ENCODE measurements around the gene UTP18.

UTP18 gene

GRCh38 chr17:51238255-51238887 lies 22.0 kb upstream of the UTP18 start:
- H3K4me3 ChIP-seq (ENCODE audit: low read depth, low read length), result no peak overlapping the region
- no peaks in the 10 kb centered on the region for H3K4me1 ChIP-seq (ENCODE audit: control insufficient read depth, insufficient read depth, low read length)
- H3K27me3 ChIP-seq (ENCODE audit: control insufficient read depth, insufficient read depth, low read length), result no peaks in the 10 kb centered on the region
- H3K36me3 ChIP-seq (ENCODE audit: control insufficient read depth, insufficient read depth, low read length), result no peaks in the 10 kb centered on the region
- no peak overlapping the region for H3K9ac ChIP-seq (ENCODE audit: low read depth, low read length)
- no peaks in the 10 kb centered on the region for H3K9me3 ChIP-seq (ENCODE audit: control insufficient read depth, insufficient read depth, low read length)
- H3K27ac ChIP-seq (ENCODE audit: low read depth, low read length), result no peak overlapping the region

GRCh38 chr17:51240275-51240674 lies 20.1 kb upstream of the UTP18 start:
- no peak overlapping the region for H3K9ac ChIP-seq (ENCODE audit: low read depth, low read length)
- no peaks in the 10 kb centered on the region for H3K9me3 ChIP-seq (ENCODE audit: control insufficient read depth, insufficient read depth, low read length)
- no peak overlapping the region for H3K4me3 ChIP-seq (ENCODE audit: low read depth, low read length)
- H3K27me3 ChIP-seq (ENCODE audit: control insufficient read depth, insufficient read depth, low read length), result no peaks in the 10 kb centered on the region
- H3K27ac ChIP-seq (ENCODE audit: low read depth, low read length), result no peak overlapping the region
- no peaks in the 10 kb centered on the region for H3K36me3 ChIP-seq (ENCODE audit: control insufficient read depth, insufficient read depth, low read length)
- H3K4me1 ChIP-seq (ENCODE audit: control insufficient read depth, insufficient read depth, low read length), result no peaks in the 10 kb centered on the region

GRCh38 chr17:51244041-51244440 lies 16.3 kb upstream of the UTP18 start:
- Histone ChIP-seq H3K4me1 (ENCODE audit: control insufficient read depth, insufficient read depth, low read length) (no peaks in the 10 kb centered on the region), H3K4me3 (ENCODE audit: low read depth, low read length) (no peak overlapping the region), H3K9ac (ENCODE audit: low read depth, low read length) (no peak overlapping the region), H3K9me3 (ENCODE audit: control insufficient read depth, insufficient read depth, low read length) (no peaks in the 10 kb centered on the region), H3K36me3 (ENCODE audit: control insufficient read depth, insufficient read depth, low read length) (no peaks in the 10 kb centered on the region; the same call in 1 of the 2 replicates), H3K27ac (ENCODE audit: low read depth, low read length) (no peak overlapping the region), H3K27me3 (ENCODE audit: control insufficient read depth, insufficient read depth, low read length) (no peaks in the 10 kb centered on the region)

GRCh38 chr17:51245535-51245934 lies 14.8 kb upstream of the UTP18 start:
- no peaks in the 10 kb centered on the region for H3K27me3 ChIP-seq (ENCODE audit: control insufficient read depth, insufficient read depth, low read length)
- no peak overlapping the region for H3K4me3 ChIP-seq (ENCODE audit: low read depth, low read length)
- H3K9ac ChIP-seq (ENCODE audit: low read depth, low read length), result no peak overlapping the region
- H3K36me3 ChIP-seq (ENCODE audit: control insufficient read depth, insufficient read depth, low read length), result peaks cover 5% of the 10 kb centered on the region
- H3K27ac ChIP-seq (ENCODE audit: low read depth, low read length), result no peak overlapping the region
- H3K4me1 ChIP-seq (ENCODE audit: control insufficient read depth, insufficient read depth, low read length), result no peaks in the 10 kb centered on the region
- H3K9me3 ChIP-seq (ENCODE audit: control insufficient read depth, insufficient read depth, low read length), result no peaks in the 10 kb centered on the region

GRCh38 chr17:51250314-51250840 lies 10.0 kb upstream of the UTP18 start:
- Histone ChIP-seq H3K4me3 (ENCODE audit: low read depth, low read length) (no peak overlapping the region), H3K27ac (ENCODE audit: low read depth, low read length) (no peak overlapping the region), H3K9ac (ENCODE audit: low read depth, low read length) (no peak overlapping the region), H3K36me3 (ENCODE audit: control insufficient read depth, insufficient read depth, low read length) (peaks cover 51% of the 10 kb centered on the region), H3K4me1 (ENCODE audit: control insufficient read depth, insufficient read depth, low read length) (no peaks in the 10 kb centered on the region), H3K27me3 (ENCODE audit: control insufficient read depth, insufficient read depth, low read length) (no peaks in the 10 kb centered on the region), H3K9me3 (ENCODE audit: control insufficient read depth, insufficient read depth, low read length) (no peaks in the 10 kb centered on the region)

- no peak overlapping the region for H3K4me3 ChIP-seq (ENCODE audit: low read depth, low read length)
- H3K27ac ChIP-seq (ENCODE audit: low read depth, low read length), result no peak overlapping the region
- no peaks in the 10 kb centered on the region for H3K4me1 ChIP-seq (ENCODE audit: control insufficient read depth, insufficient read depth, low read length)
- no peaks in the 10 kb centered on the region for H3K9me3 ChIP-seq (ENCODE audit: control insufficient read depth, insufficient read depth, low read length)
- no peak overlapping the region for H3K9ac ChIP-seq (ENCODE audit: low read depth, low read length)
- no peaks in the 10 kb centered on the region for H3K27me3 ChIP-seq (ENCODE audit: control insufficient read depth, insufficient read depth, low read length)
- H3K36me3 ChIP-seq (ENCODE audit: control insufficient read depth, insufficient read depth, low read length), result peaks cover 56% of the 10 kb centered on the region
Observed at GRCh38 chr17:51251010-51251409, 9.3 kb upstream of the UTP18 start.

GRCh38 chr17:51255673-51256072 lies 4.7 kb upstream of the UTP18 start:
- Histone ChIP-seq H3K4me3 (ENCODE audit: low read depth, low read length) (no peak overlapping the region), H3K9ac (ENCODE audit: low read depth, low read length) (no peak overlapping the region), H3K27me3 (ENCODE audit: control insufficient read depth, insufficient read depth, low read length) (no peaks in the 10 kb centered on the region), H3K9me3 (ENCODE audit: control insufficient read depth, insufficient read depth, low read length) (no peaks in the 10 kb centered on the region), H3K36me3 (ENCODE audit: control insufficient read depth, insufficient read depth, low read length) (peaks cover 73% of the 10 kb centered on the region), H3K4me1 (ENCODE audit: control insufficient read depth, insufficient read depth, low read length) (peaks cover 10% of the 10 kb centered on the region; the same call in 1 of the 2 replicates), H3K27ac (ENCODE audit: low read depth, low read length) (no peak overlapping the region)

GRCh38 chr17:51256101-51256500 lies 4.2 kb upstream of the UTP18 start:
- Histone ChIP-seq H3K4me1 (ENCODE audit: control insufficient read depth, insufficient read depth, low read length) (peaks cover 10% of the 10 kb centered on the region; the same call in 1 of the 2 replicates), H3K36me3 (ENCODE audit: control insufficient read depth, insufficient read depth, low read length) (peaks cover 68% of the 10 kb centered on the region), H3K9ac (ENCODE audit: low read depth, low read length) (no peak overlapping the region)

GRCh38 chr17:51257150-51258081 lies 2.9 kb upstream of the UTP18 start:
- peaks cover 57% of the 10 kb centered on the region for H3K36me3 ChIP-seq (ENCODE audit: control insufficient read depth, insufficient read depth, low read length)
- H3K27ac ChIP-seq (ENCODE audit: low read depth, low read length), result no peak overlapping the region
- no peaks in the 10 kb centered on the region for H3K27me3 ChIP-seq (ENCODE audit: control insufficient read depth, insufficient read depth, low read length)
- H3K4me3 ChIP-seq (ENCODE audit: low read depth, low read length), result peak overlapping the region; percentile 90; the same call in 1 of the 2 replicates
- no peak overlapping the region for H3K9ac ChIP-seq (ENCODE audit: low read depth, low read length)
- H3K9me3 ChIP-seq (ENCODE audit: control insufficient read depth, insufficient read depth, low read length), result no peaks in the 10 kb centered on the region
- peaks cover 16% of the 10 kb centered on the region; the same call in 1 of the 2 replicates for H3K4me1 ChIP-seq (ENCODE audit: control insufficient read depth, insufficient read depth, low read length)

More at GRCh38 chr17:51256101-51256500, 4.2 kb upstream of the UTP18 start:
- Histone ChIP-seq H3K9me3 (ENCODE audit: control insufficient read depth, insufficient read depth, low read length) (no peaks in the 10 kb centered on the region), H3K4me3 (ENCODE audit: low read depth, low read length) (no peak overlapping the region), H3K27ac (ENCODE audit: low read depth, low read length) (no peak overlapping the region), H3K27me3 (ENCODE audit: control insufficient read depth, insufficient read depth, low read length) (no peaks in the 10 kb centered on the region)

GRCh38 chr17:51258756-51259563 lies 1.4 kb upstream of the UTP18 start:
- H3K9me3 ChIP-seq (ENCODE audit: control insufficient read depth, insufficient read depth, low read length), result no peaks in the 10 kb centered on the region
- H3K27me3 ChIP-seq (ENCODE audit: control insufficient read depth, insufficient read depth, low read length), result no peaks in the 10 kb centered on the region
- H3K4me1 ChIP-seq (ENCODE audit: control insufficient read depth, insufficient read depth, low read length), result peaks cover 16% of the 10 kb centered on the region; the same call in 1 of the 2 replicates
- peak overlapping the region; percentile 95 for H3K27ac ChIP-seq (ENCODE audit: low read depth, low read length)
- peaks cover 57% of the 10 kb centered on the region for H3K36me3 ChIP-seq (ENCODE audit: control insufficient read depth, insufficient read depth, low read length)
- H3K9ac ChIP-seq (ENCODE audit: low read depth, low read length), result peak overlapping the region; percentile 96
- peak overlapping the region; percentile 90 for H3K4me3 ChIP-seq (ENCODE audit: low read depth, low read length)

Measured in HUES48 (cell line).